ENCODE results near the gene RELL2. TPM values are rescaled to one million over a fixed set of nuclear protein-coding genes. Genes with fewer than 3 reads are reported as not detected.

The RELL2 gene
- total RNA-seq, 2 donors from 2014 or later, result 2.1 to 6.7 TPM

GRCh38 chr5:141634720-141635119 is 2.1 kb upstream of the RELL2 start:
- Histone ChIP-seq H3K27me3 (no peaks in the 10 kb centered on the region), H3K4me1 (peaks cover 13% of the 10 kb centered on the region), H3K9me3 (no peaks in the 10 kb centered on the region), H3K9ac (ENCODE audit: low read depth in 2 of 2, low read length in 2 of 2) (no peak overlapping the region), H3K27ac (no peak overlapping the region), H3K36me3 (no peaks in the 10 kb centered on the region), H3K4me3 (no peak overlapping the region)
- no peak for TF ChIP-seq CTCF (IDR thresholded peaks at IDR 0.05)
- intact Hi-C loops (cut with DNase I), result no loop called here
- no peak for DNase-seq

- intact Hi-C loops (cut with DNase I), result no loop called here
- TF ChIP-seq CTCF (IDR thresholded peaks at IDR 0.05), result no peak
- H3K27ac ChIP-seq, result no peak overlapping the region
- H3K9ac ChIP-seq (ENCODE audit: low read depth in 2 of 2, low read length in 2 of 2), result peak overlapping the region; percentile 93 to 95
- no peaks in the 10 kb centered on the region for H3K9me3 ChIP-seq
- no peaks in the 10 kb centered on the region for H3K27me3 ChIP-seq
- H3K4me3 ChIP-seq, result peak overlapping the region; percentile 78
- H3K4me1 ChIP-seq, result peaks cover 13% of the 10 kb centered on the region
- no peaks in the 10 kb centered on the region for H3K36me3 ChIP-seq
- no peak for DNase-seq
Observed at GRCh38 chr5:141635646-141636045, 1.2 kb upstream of the RELL2 start.

GRCh38 chr5:141636106-141636412 is 738 bp upstream of the RELL2 start:
- no peak for TF ChIP-seq CTCF (IDR thresholded peaks at IDR 0.05)
- no peak for DNase-seq
- Histone ChIP-seq H3K4me3 (peak overlapping the region; percentile 78), H3K36me3 (no peaks in the 10 kb centered on the region), H3K4me1 (peaks cover 13% of the 10 kb centered on the region), H3K27ac (peak overlapping the region; percentile 58), H3K9ac (ENCODE audit: low read depth in 2 of 2, low read length in 2 of 2) (peak overlapping the region; percentile 93 to 95), H3K27me3 (no peaks in the 10 kb centered on the region), H3K9me3 (no peaks in the 10 kb centered on the region)
- intact Hi-C loops (cut with DNase I), result no loop called here

GRCh38 chr5:141637123-141637766 is 448 bp downstream of the RELL2 start:
- no peaks in the 10 kb centered on the region for H3K9me3 ChIP-seq
- no peak for TF ChIP-seq CTCF (IDR thresholded peaks at IDR 0.05)
- H3K4me3 ChIP-seq, result peak overlapping the region; percentile 78
- intact Hi-C loops (cut with DNase I), result no loop called here
- no peaks in the 10 kb centered on the region for H3K36me3 ChIP-seq
- no peaks in the 10 kb centered on the region for H3K27me3 ChIP-seq
- H3K4me1 ChIP-seq, result peaks cover 13% of the 10 kb centered on the region
- peak overlapping the region; percentile 72 to 95 for H3K9ac ChIP-seq (ENCODE audit: low read depth in 2 of 2, low read length in 2 of 2)
- H3K27ac ChIP-seq, result peak overlapping the region; percentile 58
- DNase-seq, result peak; percentile 55

GRCh38 chr5:141637767-141638419 is 1.1 kb downstream of the RELL2 start:
- H3K27ac ChIP-seq, result no peak overlapping the region
- intact Hi-C loops (cut with DNase I), result no loop called here
- peak overlapping the region; percentile 72 to 95 for H3K9ac ChIP-seq (ENCODE audit: low read depth in 2 of 2, low read length in 2 of 2)
- no peaks in the 10 kb centered on the region for H3K36me3 ChIP-seq
- TF ChIP-seq CTCF (IDR thresholded peaks at IDR 0.05), result peak; percentile 18
- H3K9me3 ChIP-seq, result no peaks in the 10 kb centered on the region
- H3K4me1 ChIP-seq, result peaks cover 13% of the 10 kb centered on the region
- H3K4me3 ChIP-seq, result peak overlapping the region; percentile 78
- no peaks in the 10 kb centered on the region for H3K27me3 ChIP-seq
- peak; percentile 70 for DNase-seq
